NB4 (cell line): ENCODE data around the gene DSN1.

Experiments
- POLR2A ChIP-seq: IDR thresholded peaks from 2 replicates; pipeline ENCODE4 v1.6.1; 2011; ENCODE audit warnings: mild to moderate bottlenecking; ENCODE audit not compliant: insufficient read length; ENCODE audit errors: extremely low read depth
- TF ChIP-seq, protein P1 (sequence below): IDR thresholded peaks from one replicate; pipeline ENCODE4 v1.5.1; 2012; ENCODE audit warnings: low read depth, low read length

DNA sequence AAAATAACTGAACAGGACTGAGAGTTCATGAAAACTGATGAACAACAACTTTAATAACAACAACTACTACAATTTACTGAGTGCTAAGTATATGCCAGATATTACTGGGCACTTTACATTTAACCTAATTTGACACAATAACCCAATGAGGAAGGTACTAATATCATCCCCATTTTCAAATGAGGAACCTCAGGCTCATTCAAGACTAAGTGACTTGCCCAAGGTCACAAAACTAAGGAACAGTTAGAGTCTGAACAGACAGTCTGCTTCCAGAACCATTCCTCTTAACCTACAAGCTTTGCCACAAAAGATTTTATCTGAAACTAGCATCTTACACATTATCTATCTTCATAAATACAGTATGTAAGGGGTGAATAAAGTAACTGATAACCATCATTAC is 17.1 kb downstream of the DSN1 start:
- no peak for TF ChIP-seq POLR2A
- TF ChIP-seq, protein P1, sequence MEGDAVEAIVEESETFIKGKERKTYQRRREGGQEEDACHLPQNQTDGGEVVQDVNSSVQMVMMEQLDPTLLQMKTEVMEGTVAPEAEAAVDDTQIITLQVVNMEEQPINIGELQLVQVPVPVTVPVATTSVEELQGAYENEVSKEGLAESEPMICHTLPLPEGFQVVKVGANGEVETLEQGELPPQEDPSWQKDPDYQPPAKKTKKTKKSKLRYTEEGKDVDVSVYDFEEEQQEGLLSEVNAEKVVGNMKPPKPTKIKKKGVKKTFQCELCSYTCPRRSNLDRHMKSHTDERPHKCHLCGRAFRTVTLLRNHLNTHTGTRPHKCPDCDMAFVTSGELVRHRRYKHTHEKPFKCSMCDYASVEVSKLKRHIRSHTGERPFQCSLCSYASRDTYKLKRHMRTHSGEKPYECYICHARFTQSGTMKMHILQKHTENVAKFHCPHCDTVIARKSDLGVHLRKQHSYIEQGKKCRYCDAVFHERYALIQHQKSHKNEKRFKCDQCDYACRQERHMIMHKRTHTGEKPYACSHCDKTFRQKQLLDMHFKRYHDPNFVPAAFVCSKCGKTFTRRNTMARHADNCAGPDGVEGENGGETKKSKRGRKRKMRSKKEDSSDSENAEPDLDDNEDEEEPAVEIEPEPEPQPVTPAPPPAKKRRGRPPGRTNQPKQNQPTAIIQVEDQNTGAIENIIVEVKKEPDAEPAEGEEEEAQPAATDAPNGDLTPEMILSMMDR = no peak
